ENCODE measurements around the gene FUT4.

- TF ChIP-seq POLR2A (IDR thresholded peaks at IDR 0.05; ENCODE audit: low read length) (no peak), GATA1 (IDR thresholded peaks at IDR 0.05; ENCODE audit: low read depth, low read length) (no peak)
These were observed 39.6 kb downstream of the FUT4 start for GRCh38 chr11:94583213-94583865.
